Measurements from ENCODE around the gene COL4A2.

- TF ChIP-seq CTCF (optimal IDR thresholded peaks at IDR 0.05 in 1 of 3, IDR thresholded peaks at IDR 0.05 in 1 of 3, conservative IDR thresholded peaks at IDR 0.05 in 1 of 3; ENCODE audit: extremely low read depth in 1 of 3, insufficient read depth in 2 of 3, low read length in 3 of 3): no peak
- TF ChIP-seq EZH2 (IDR thresholded peaks at IDR 0.05; ENCODE audit: low read length): no peak
Observed at GRCh38 chr13:110498765-110499164, 191.7 kb downstream of the COL4A2 start.

Measured in keratinocyte (primary cell).